Esophagus muscularis mucosa (tissue), 4 donors: Measurements from ENCODE around the gene KCNG1. TPM values are rescaled to one million over a fixed set of nuclear protein-coding genes. Genes with fewer than 3 reads are reported as not detected.

Experiments
- DNase-seq: peaks from one replicate; pipeline ENCODE4 v3.0.0-alpha.2; 2017; ENCODE audit errors: extremely low spot score
- H3K27ac ChIP-seq, 4 donors: fragments of 200-600 bp; sonication (generic); replicated peaks in 1 of 4; 1 replicate in 3 of 4; 2 replicates in 1 of 4; pipeline ENCODE4 v1.5.1; 2016 to 2019; ENCODE audit warnings: mild to moderate bottlenecking in 1 of 4
- H3K27me3 ChIP-seq, 4 donors: fragments of 200-600 bp; sonication (generic); one replicate each; pipeline versions ENCODE4 v1.5.1 to v1.6.0; 2016 to 2019
- H3K36me3 ChIP-seq, 4 donors: fragments of 200-600 bp; sonication (generic); one replicate each; pipeline ENCODE4 v1.5.1; 2016 to 2019
- H3K4me1 ChIP-seq, 4 donors: fragments of 200-600 bp; sonication (generic); one replicate each; pipeline ENCODE4 v1.5.1; 2016 to 2019
- H3K4me3 ChIP-seq, 4 donors: fragments of 200-600 bp; sonication (generic); 1 replicate in 2 of 4; 2 replicates in 2 of 4; pipeline ENCODE4 v1.5.1; 2016 to 2019; ENCODE audit warnings: mild to moderate bottlenecking in 4 of 4, moderate library complexity in 1 of 4
- H3K9me3 ChIP-seq, 4 donors: fragments of 200-600 bp; sonication (generic); 1 replicate in 3 of 4; 2 replicates in 1 of 4; pipeline ENCODE4 v1.5.1; 2016 to 2019
- CTCF ChIP-seq, 3 experiments: fragments of 200-600 bp in 2 of 3; fragments of 450-650 bp in 1 of 3; sonication (generic) in 2 of 3; IDR thresholded peaks; one replicate each; pipeline ENCODE4 v1.5.1; 2017 to 2019; ENCODE audit warnings: antibody characterized with exemption in 3 of 3, mild to moderate bottlenecking in 2 of 3, moderate library complexity in 1 of 3
- EP300 ChIP-seq: sonication (generic); formaldehyde crosslinking; IDR thresholded peaks from one replicate; pipeline ENCODE4 v1.6.1; 2017; ENCODE audit warnings: antibody characterized with exemption
- POLR2A ChIP-seq: fragments of 450-650 bp; IDR thresholded peaks from one replicate; pipeline ENCODE4 v1.6.1; 2017; ENCODE audit warnings: antibody characterized with exemption, moderate library complexity, mild to moderate bottlenecking, low read depth
- POLR2AphosphoS5 ChIP-seq, 2 donors: sonication (generic); formaldehyde crosslinking; IDR thresholded peaks; one replicate each; pipeline ENCODE4 v1.6.1; 2017; ENCODE audit warnings: antibody characterized with exemption in 2 of 2
- WGBS: methylation state at CpG from one replicate; pipeline ENCODE4 v1.1.5; 2018; 5-methylcytosine and 5-hydroxymethylcytosine counted together
- intact Hi-C: fragments of 100-400 bp; cut with DNase I; formaldehyde crosslinking; loops from one replicate; pipeline ENCODE4 v1.15.1; 2023
- total RNA-seq, 4 donors: library from RNA; depleted of rRNA; stranded (reverse); fragments of >200 nt; gene quantifications; one replicate each; pipeline versions ENCODE4 v1.1.0 to v1.2.1, GENCODE V29; 2016

KCNG1 gene
- total RNA-seq, 4 donors from 2014 or later, result 0.42 to 2.2 (median 0.64) TPM

- TF ChIP-seq EP300 (no peak), POLR2AphosphoS5 (IDR thresholded peaks at IDR 0.05) (no peak), POLR2A (no peak), CTCF (IDR thresholded peaks at IDR 0.05) (no peak)
- 58% methylated on average over 23 of the region's 25 CpGs for WGBS
- intact Hi-C loops, result no loop called here
- Histone ChIP-seq H3K27ac (peak overlapping the region; percentile 91 to 96 (median 92)), H3K36me3 (peaks cover 0 to 16% (median 9%) of the 10 kb centered on the region in 4 donors), H3K4me3 (peak overlapping the region; percentile 85 to 100 (median 92)), H3K9me3 (no peaks in the 10 kb centered on the region), H3K27me3 (no peaks in the 10 kb centered on the region), H3K4me1 (peaks cover 39 to 59% (median 53%) of the 10 kb centered on the region in 4 donors)
- DNase-seq, result no peak
Measured at GRCh38 chr20:50959543-50960126, 63.3 kb downstream of the KCNG1 start.

- 1% methylated on average over 44 of the region's 67 CpGs for WGBS
- Histone ChIP-seq H3K4me3 (peak within 1 kb of the TSS; percentile 85 to 100 (median 92)), H3K27me3 (no peaks in the 10 kb centered on the region), H3K4me1 (peaks cover 39 to 61% (median 54%) of the 10 kb centered on the region in 4 donors), H3K27ac (peak within 1 kb of the TSS; percentile 91 to 96 (median 92)), H3K36me3 (peaks cover 0 to 23% (median 13%) of the 10 kb centered on the region in 4 donors), H3K9me3 (no peaks in the 10 kb centered on the region)
- TF ChIP-seq POLR2AphosphoS5 (IDR thresholded peaks at IDR 0.05), result peak in 1 of 2 donors; percentile 20
- TF ChIP-seq EP300, result no peak
- no peak for TF ChIP-seq CTCF (IDR thresholded peaks at IDR 0.05)
- peak; percentile 95 for DNase-seq
- intact Hi-C loops, result no loop called here
Measured at GRCh38 chr20:50958615-50959542, 64.0 kb downstream of the KCNG1 start, which contains the start of gene MOCS3. TSS of gene MOCS3 (plus strand) at chr20:50958818. CDS start at chr20:50958843, 25 bp downstream.

- intact Hi-C loops, result no loop called here
- peaks cover 0 to 32% (median 19%) of the 10 kb centered on the region in 4 donors for H3K36me3 ChIP-seq
Measured at GRCh38 chr20:50957798-50958614, 64.9 kb downstream of the KCNG1 start, which contains the start of gene DPM1. TSS of gene DPM1 (minus strand) at chr20:50958532. CDS start at chr20:50958523, 9 bp downstream.

More at GRCh38 chr20:50957798-50958614, 64.9 kb downstream of the KCNG1 start, which contains the start of gene DPM1:
- TF ChIP-seq POLR2A (peak; percentile 82), POLR2AphosphoS5 (IDR thresholded peaks at IDR 0.05) (peak; percentile 95 to 99), EP300 (no peak), CTCF (IDR thresholded peaks at IDR 0.05) (peak in 1 of 3 experiments; percentile 5)
- peak; percentile 96 for DNase-seq
- WGBS, result under 1% methylated on average over 41 of the region's 52 CpGs
- Histone ChIP-seq H3K4me1 (peaks cover 39 to 61% (median 54%) of the 10 kb centered on the region in 4 donors), H3K27me3 (no peaks in the 10 kb centered on the region), H3K27ac (peak within 1 kb of the TSS; percentile 91 to 96 (median 92)), H3K4me3 (peak within 1 kb of the TSS; percentile 85 to 100 (median 92)), H3K9me3 (no peaks in the 10 kb centered on the region)
